ENCODE data around the gene CDH22. TPM values are rescaled to one million over a fixed set of nuclear protein-coding genes. Genes with fewer than 3 reads are reported as not detected.

The CDH22 gene
- total and polyA plus RNA-seq, 12 donors, result 0.04 to 11.0 (median 0.64) TPM

GRCh38 chr20:46168438-46168837 is 139.9 kb downstream of the CDH22 start:
- WGBS, 2 donors, result 68% methylated on average over 8 of the region's 8 CpGs
- H3K27me3 ChIP-seq, result peaks cover 0 to 61% (median 36%) of the 10 kb centered on the region in 7 donors
- TF ChIP-seq CTCF (IDR thresholded peaks at IDR 0.05), result no peak
- no peaks in the 10 kb centered on the region for H3K9me3 ChIP-seq
- ATAC-seq (no peak), DNase-seq (no peak)
- peaks cover 0 to 12% (median 0%) of the 10 kb centered on the region in 9 donors for H3K4me1 ChIP-seq
- H3K36me3 ChIP-seq, result no peaks in the 10 kb centered on the region
- intact Hi-C loops (cut with DNase I), result no loop called here
- H3K27ac ChIP-seq, result no peak overlapping the region
- H3K4me3 ChIP-seq, result no peak overlapping the region

DNA sequence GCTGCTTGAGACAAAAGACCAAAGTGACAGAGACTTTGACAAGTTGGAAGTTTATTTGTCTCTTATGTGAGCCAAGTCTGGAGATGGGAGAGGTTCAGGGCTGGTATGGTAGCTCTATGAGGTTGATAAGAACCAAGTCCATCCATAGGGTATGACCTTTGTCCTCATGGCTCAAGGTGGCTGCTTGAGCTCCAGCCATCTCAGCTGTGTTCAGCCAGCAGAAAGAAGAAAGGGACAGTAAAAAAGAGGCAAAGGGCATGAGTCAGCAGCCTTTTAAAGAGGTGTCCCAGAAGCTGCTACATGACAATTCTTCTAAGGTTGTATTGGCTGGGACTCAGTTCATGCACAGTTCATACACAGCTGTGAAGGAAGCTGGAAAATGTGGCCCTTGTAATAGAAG is 141.2 kb downstream of the CDH22 start:
- H3K27ac ChIP-seq, result no peak overlapping the region
- ATAC-seq, result no peak
- H3K27me3 ChIP-seq, result peaks cover 0 to 61% (median 32%) of the 10 kb centered on the region in 7 donors
- H3K4me1 ChIP-seq, result peaks cover 0 to 12% (median 0%) of the 10 kb centered on the region in 9 donors
- no peak for TF ChIP-seq CTCF (IDR thresholded peaks at IDR 0.05)
- no peak for DNase-seq
- H3K36me3 ChIP-seq, result no peaks in the 10 kb centered on the region
- H3K4me3 ChIP-seq, result no peak overlapping the region
- H3K9me3 ChIP-seq, result no peaks in the 10 kb centered on the region
- intact Hi-C loops (cut with DNase I), result no loop called here

GRCh38 chr20:46164254-46164653 is 144.0 kb downstream of the CDH22 start:
- Histone ChIP-seq H3K36me3 (no peaks in the 10 kb centered on the region), H3K27me3 (peaks cover 0 to 67% (median 43%) of the 10 kb centered on the region in 7 donors), H3K9me3 (no peaks in the 10 kb centered on the region), H3K27ac (no peak overlapping the region), H3K4me1 (no peaks in the 10 kb centered on the region), H3K4me3 (no peak overlapping the region)
- 58 to 66% methylated on average over 7 of the region's 7 CpGs for WGBS, 2 donors
- no peak for DNase-seq
- no peak for TF ChIP-seq CTCF (IDR thresholded peaks at IDR 0.05)
- ATAC-seq, result no peak
- intact Hi-C loops (cut with DNase I), result no loop called here

DNA sequence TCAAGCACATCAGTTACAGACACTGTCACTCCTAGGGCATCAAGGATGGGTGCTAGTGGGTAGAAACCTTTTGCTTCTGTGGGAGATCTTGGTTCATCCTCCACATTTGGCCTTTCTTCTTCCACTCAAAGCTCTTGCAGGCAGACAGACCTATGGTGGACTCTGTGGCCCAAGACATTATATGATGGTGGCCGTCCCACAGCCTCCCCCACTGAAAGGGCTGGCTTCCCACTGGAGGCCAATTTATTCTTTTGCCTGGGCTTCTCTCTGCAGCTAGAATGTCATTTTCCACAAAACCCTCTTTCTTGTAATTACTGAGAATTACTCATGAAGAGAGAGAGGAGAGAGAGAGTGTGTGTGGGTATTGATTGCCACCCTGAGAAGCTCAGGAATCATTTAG is 146.4 kb downstream of the CDH22 start:
- Histone ChIP-seq H3K27ac (no peak overlapping the region), H3K4me1 (no peaks in the 10 kb centered on the region), H3K36me3 (no peaks in the 10 kb centered on the region), H3K4me3 (no peak overlapping the region), H3K9me3 (no peaks in the 10 kb centered on the region), H3K27me3 (peaks cover 0 to 75% (median 53%) of the 10 kb centered on the region in 7 donors)
- ATAC-seq, result no peak
- intact Hi-C loops (cut with DNase I), result no loop called here
- WGBS, 2 donors, result 88% methylated on average over 1 of the region's 1 CpG
- no peak for DNase-seq
- no peak for TF ChIP-seq CTCF (IDR thresholded peaks at IDR 0.05)

Measured in heart right ventricle (tissue), 16 donors.